HG03460 (cell line): ENCODE data around the gene KRT1.

Experiments
- ATAC-seq: cut with Tn5 transposase; IDR thresholded peaks from one replicate; pipeline ENCODE4 v1.9.1; 2021; ENCODE audit not compliant: unreplicated experiment

The KRT1 gene

DNA sequence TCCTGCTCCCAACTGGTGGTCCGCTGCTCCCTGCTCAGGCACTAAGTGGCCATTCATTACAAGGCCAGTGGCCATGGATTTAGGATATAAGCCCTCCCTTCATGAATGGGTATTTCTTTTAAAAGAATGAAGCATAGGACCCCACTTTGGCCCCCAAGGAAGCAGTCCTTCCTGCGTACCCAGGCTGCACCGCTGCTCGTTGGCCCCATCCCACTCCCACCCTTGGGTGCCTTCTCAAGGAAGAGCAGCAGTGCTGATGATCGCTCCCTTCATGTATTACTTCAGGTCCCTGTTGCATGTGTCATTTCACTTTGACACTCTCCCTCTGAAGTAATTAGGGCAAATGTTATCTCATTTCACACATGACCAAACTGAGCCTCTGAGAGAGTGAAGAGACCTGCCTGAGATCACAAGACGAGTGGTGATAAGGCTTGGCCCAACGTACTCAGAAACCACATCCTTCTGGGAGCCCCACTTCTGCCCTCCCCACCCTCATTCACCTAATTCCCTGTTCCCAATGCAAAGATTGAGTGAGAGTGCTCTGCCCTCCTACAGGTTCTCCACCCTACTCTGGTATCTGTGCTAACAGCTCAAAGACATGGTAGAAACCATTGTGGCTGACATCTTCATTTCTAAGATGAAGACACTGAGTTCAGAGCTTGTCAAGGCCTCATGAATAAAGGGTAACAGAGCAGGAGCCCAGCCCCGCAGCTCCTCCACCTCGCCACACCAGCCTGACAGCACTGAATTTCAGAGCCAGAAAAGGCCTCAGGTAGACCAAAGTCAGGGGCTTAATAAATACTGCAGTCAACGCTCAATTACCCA lies 17.9 kb downstream of the KRT1 start:
- ATAC-seq, result no peak

DNA sequence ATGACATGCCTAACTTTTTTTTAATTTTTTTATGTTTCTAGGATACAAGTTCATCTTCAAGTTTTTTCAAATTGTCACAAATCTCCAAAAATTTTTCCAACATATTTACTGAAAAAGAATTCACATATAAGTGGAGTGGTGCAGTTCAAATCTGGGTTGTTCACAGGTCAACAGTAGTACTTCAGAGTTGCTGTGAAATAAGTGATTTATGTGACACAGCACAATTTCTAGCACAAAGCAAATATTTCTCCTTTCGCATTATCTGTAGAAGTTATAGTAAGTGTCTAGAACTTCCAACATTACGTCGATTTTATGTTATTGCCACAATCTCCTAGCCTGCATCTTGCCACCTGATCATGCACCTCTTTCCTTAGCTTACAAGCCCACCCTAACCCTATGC lies 18.5 kb downstream of the KRT1 start:
- ATAC-seq, result no peak

DNA sequence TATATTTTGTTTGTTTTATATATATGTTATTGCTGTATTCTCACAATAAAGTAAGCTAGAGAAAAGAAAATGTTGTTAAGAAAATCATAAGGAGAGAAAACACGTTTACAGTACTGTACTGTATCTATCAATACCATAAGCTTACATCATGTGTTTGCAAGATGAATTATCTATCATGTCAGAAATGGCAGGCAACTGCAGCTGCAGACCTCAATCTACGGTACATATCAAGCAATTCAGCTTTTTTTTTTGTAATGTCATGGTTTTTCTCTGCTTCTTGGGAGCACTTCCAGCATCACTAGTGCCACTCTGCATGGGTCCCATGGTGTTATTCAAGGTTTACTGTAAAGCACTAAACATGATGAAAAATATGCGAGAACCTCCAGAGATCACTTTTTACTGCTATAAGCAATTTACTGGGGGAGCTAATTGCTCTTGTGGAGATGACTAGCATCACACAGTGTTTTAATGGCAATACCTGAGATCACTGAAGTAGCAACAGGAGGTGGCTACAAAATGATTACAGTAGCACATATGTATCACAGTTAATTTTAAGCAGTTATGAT lies 19.2 kb downstream of the KRT1 start:
- ATAC-seq, result no peak

DNA sequence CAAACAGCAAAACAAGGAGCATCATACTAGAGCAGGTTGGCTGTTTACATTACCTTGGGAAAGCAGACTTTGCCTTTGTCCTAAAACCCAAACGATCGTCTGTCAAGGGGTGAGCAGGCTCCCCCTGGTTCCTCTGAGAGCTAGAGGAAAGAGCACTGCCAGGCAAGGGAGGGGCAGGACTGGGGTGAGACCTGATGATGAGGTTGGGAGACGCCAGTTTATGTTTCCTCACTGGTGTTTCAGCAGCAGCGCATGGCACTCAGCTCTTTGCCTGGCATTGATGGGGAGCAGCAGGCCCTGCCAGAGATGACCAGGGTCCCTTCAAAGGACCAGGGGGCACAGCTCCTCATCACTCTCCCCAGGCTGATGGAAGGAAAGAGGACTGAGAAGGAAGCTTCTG lies 20.3 kb downstream of the KRT1 start:
- ATAC-seq, result no peak

DNA sequence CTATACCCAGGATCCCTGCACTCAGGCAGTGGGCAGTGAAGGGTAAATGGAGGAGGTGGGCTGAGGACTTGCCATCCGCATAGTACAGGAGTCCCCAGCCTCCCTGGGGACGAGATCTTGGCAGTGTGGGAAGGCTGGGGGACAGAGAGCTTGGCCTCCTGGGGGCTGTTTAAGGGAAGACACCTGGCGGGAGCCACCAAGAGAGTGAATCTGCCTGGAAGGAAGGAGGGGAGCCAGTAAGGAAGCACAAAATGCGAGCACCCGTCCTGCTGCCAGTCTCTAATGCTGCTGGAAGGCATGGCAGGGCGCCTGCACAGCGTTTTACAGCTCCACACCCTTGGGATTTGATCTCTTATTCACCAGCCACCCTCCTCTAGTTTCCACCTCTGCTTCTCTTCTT lies 20.8 kb downstream of the KRT1 start:
- ATAC-seq, result no peak

DNA sequence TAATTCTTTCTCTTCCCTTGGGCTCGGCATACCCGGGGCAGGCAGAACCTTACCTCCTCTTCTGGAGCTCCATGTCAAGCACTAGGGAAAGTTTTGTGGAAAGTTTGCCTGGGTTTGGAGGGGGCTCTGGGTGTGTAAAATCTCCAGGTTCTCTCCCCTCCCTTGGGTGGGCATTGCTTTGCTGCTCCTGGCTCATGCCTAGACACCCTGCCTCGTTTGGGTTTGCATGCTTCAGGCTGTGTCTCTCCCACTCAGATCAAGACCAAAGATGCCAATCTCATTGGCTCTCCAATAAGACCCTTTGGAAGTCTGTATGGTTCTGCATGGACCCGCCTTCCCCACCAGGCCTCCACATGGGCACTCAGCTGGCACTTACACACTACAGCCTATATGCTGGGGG lies 22.0 kb downstream of the KRT1 start:
- no peak for ATAC-seq

DNA sequence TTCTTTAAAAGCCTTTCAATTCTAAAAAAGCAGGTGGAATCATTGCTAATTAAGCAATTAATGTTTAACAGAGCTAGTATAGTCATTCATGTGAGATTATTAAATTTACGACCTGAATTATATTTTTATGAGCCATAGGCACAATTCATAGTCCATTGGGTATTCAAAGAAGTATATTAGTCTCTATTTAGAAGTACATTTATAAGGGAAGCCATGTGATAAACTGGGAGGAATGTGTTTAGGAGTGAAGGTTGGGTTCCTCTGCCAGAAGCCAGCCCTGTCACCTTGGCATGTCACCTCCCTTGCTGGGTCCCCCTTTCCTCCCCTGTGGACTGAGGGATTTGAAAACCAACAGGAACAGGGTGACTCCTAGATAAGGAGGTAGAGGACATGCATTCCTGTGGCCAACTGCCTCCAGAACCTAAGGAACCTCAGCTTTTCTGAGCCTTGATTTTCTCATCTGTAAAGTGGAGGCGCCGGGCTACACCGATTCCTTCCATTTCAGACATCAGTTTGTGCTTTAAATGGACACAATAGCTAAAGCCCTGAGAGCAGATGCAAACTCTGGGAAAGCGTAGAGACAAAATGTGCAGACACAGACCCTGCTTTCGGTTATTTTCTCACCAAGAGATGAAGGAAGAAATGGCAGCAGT lies 22.8 kb downstream of the KRT1 start:
- ATAC-seq, result no peak

DNA sequence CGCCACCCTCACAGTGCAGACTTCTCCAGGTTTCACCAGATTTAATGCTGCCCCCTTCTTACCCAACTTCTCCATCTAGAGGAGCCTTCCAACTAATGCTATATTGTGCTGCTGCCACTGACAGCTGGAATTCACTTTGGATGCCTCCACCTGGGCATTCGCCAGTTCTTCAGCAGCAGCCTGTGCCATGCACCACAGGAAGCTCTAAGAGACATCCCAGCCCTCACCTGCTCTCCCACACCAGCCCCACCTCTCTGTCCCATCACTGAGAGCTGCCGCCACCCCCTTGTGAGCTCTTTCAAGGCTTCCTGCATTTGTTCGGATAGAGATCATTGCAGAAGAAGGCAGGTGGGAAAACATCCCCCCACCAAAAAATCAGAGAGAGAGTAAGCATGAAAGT lies 23.6 kb downstream of the KRT1 start:
- no peak for ATAC-seq

DNA sequence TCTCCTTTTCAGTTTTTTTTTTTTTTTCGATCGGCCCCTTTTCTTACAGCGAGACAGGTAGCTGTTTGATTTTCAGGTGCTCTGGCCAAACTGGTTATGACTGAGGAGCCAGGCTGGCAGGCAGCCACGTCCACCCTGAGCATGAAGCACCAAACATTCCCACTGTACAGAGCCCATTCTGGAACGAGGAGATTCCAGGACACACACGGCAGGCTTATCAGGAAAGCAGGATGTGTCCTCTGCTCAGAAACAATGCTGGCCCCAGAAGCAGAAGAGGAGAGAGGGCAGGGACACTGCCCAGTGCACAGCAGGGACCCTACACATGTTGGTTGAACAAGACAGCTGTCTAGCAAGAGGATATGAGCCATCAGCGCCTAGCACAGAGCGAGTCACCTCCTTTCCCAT lies 24.5 kb downstream of the KRT1 start:
- ATAC-seq, result no peak

DNA sequence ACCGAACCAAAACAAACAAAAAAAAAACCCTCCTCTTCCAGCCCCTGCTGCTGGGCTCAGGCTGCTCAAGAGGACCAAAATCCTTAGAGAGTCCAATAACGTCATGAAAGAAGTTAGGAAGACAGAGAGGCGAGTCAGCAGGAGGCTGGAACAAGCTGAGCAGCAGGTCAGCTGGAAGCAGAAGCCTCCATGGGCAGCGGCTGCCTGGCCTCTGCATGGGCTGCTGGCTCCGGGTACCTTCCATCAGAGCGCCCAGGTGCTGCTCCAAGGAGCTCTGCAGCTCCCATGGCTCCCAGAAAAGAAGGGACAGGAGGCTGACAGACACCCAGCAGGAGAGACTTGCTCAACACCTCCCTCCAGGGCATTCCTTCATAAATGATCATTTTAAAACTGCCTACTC lies 25.0 kb downstream of the KRT1 start:
- no peak for ATAC-seq

DNA sequence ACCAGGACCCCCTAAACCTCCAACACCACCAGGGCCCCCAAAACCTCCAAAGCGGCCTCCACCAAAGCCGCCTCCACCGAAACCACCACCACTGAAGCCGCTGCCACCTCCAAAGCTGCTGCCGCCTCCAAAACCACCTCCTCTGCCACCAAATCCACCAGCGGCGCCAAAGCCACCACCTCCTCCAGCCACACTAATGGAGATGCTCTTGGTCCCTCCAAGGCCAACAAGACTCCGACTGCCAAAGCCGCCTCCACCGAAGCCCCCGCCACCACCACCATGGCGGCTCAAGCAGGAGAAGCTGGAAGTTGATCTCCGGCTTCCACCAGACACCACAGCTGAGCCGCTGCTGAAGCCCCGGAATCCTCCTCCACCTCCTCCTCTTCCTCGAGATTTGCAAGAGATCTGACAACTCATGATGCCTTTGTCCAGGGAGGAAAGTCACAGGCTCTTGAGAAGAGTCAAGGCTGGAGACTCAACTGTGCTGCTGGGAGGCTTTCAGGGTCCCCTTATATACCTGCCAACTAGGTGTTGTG lies 28.4 kb downstream of the KRT1 start, which contains the start of gene KRT2:
Gene KRT2 (minus strand): TSS at position 486 of the 536 bp plus-strand sequence. CDS start 69 bp downstream, at position 417.
- no peak for ATAC-seq

DNA sequence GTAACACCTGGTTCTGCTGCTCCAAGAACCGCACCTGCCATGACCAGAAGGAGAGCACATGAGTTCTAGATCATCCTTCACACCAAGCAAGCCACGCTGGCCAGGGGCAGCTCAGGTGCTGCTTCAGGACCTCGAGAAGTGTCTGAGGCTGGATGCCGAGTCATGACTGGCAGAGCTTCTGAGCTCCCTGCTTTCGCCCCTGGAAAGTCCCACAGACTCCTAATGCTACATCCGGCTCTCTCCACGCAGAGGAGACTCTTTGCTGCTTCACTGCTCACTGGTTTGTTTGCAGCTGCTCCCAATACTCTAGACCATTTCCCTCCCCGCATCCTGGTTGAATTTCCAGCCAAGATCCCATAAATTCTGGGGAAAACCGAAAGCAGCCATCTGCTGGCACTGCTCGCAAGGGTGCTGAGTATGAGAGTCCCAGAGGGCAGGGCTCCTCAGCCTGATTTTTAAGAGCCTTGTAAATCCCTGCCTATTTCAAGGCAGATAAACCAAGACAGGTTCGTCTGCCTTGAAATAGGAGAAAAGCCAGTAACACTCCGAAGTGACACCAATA lies 29.6 kb downstream of the KRT1 start:
- no peak for ATAC-seq

DNA sequence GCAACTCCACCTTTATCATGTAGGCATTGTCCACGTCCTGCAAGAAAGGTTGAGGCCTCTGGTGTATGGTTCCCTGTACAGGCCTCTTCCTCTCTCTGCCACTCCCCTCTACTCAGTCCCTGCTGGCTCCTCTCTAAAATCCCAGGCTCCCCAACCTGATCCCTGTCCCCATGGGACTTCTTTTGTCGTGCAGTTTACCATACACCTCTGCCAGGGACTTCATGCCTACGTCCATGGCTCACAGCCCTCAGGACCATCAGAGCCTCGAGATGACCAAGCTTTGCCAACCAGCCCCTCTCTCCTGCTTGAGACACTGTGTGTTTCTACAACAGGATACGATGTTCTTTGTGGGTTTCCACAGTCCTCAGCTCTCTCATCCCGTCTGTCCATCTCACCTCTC lies 31.1 kb downstream of the KRT1 start:
- ATAC-seq, result no peak

DNA sequence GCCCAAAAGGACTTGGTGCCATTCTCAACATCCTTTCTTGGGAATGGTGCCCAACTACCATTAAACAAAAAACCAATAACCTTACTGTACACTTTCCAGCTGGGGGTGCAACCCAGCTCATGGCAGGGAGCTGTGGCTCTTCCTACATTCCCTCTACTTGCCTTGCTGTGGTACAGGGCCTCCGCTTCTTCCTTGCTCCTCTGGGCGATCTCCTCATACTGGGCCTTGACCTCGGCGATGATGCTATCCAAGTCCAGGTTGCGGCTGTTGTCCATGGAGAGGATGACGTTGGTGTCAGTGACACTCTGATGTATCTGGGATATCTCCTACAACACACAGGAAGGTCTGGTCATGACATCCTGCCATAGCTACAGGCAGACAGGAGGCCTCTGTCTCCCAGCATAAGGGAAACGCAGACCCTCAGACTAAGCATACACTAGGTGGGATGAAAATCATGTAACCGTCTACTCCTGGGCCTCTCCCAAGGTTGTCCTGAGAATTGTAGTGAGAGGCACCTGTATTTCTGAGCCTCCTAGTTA lies 32.1 kb downstream of the KRT1 start:
- no peak for ATAC-seq

DNA sequence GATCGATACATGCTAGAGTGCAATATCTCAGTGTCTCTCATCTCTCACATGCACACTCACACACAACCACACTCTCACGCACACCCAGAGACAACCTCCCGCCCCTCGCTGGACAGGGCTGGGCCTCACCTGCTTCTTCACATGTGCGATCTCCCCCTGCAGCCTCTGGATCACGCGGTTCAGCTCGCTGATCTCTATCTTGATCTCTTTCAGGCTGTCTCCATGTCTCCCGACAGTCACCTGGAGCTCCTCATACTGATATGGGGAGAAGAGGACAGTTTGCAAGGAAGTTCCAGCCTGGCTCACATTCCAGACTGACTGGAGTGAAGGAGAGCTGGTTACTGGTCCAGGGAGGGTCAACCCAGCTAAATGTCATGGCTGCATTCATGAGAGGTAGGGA lies 32.6 kb downstream of the KRT1 start:
- no peak for ATAC-seq

DNA sequence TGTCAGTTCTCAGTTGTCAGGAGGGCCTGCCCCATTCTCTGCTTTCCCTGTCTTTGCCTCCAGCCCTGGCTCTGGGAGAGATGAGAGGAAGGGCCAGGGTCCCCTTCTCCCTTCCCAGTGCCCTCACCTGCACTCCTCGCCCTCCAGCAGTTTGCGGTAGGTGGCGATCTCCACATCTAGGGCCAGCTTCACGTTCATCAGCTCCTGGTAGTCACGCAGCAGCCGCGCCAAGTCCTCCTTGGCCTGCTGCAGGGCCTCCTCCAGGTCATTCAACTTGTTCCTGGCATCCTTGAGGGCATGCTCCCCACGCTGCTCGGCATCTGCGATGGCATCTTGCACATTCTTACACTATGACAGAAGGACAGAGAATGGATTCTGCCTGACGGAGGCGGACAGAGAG lies 33.6 kb downstream of the KRT1 start:
- ATAC-seq, result no peak

DNA sequence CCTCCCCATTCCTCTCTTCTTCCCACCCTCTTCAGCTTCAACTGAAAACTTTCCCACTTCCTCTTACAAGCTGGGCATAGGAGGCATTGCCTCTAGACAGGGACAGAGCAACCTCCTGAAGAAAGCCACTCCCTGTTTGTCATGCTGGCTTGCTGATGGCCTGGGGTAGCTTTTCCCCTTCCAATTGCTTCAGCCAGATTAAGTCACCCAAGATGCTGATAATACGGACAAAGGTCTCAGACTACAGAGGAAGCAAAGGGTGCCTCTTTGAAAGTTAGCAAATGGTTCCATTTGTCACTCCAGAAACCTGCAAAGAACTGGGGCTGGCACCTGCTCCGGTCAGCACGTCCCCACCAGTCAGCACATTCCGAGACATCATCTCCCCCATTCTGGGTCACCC lies 34.2 kb downstream of the KRT1 start:
- ATAC-seq, result no peak

DNA sequence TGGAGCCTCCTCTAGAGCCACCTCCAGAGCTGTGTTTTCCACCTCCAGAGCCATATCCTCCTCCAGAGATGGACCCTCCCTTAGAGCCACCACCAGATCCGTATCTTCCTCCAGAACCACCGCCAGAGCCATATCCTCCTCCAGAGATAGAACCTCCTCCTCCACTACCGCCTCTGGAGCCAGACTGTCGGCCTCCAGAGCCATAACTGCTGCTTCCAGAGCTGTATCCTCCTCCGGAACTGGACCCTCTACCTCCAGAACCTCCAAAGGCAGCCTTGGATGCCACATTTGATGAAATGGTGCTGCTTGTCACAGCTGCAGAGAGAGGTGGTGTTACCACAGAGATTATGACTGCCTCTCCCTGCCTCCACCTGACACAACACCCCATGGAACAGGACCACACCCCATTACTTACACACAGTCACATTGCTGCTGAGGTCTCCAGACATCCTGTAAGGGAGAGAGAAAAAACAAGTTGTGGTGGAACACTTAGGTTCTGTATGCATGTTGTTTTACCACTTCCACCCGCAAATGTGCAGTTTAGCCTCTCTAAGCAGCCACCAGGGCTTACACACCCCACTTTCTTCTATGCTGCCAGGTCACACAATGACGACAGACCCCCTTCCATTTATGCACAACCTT lies 35.0 kb downstream of the KRT1 start:
- no peak for ATAC-seq

DNA sequence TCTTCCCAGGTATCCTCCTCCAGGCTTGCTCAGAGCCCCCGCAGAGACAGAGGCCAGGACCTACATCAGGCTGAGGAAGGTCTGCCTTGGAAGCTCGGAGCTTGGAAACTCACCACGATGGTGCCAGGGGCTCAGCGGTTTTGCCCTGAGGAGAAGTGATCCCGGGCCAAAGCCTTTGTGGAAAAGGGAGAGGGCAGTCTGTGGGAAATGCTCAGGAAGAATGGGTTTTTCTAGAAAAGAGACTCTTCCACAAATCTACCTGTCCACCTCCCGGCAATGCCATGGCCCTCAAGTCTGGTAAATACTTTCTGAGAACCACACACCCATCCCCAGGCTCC lies 36.2 kb downstream of the KRT1 start:
- no peak for ATAC-seq

DNA sequence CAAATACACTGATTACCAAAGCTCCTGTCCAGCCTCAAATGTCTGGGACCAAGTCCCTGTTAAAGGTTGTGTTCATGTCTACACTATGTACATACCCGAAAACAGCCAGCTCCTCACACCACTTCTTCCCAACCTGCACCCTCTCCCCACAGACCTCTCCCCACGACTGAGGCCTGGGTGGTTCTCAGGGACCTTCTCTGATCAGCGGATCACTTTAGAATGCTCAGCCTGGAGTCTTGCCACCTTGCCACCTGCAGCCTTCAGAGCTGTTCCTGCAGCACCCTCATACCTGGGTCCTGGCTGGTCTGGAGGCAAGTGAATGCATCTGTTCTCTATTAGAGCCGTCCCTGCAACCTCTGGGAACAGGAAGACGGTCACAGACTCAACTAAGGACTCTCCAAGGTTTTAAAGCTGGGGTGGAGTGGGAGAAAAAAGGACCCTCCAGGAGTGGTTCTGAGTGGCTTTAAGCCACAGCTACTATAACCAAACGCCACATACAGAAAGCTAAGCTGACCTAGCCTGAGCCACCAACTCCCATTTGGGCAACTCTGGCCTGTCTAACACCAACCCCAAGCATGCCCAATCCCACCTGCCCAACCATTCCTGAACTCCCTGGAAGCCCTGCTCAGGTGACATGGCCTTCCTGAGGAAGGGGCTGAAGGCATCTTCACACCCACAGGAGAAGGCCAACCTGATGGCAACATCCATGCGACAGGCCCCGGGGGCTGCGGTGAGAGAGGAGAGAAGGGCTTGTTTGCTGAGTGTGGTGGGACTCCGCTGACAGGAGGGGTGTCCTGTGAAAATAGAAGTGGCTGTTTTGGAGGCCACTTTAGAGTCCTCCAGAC lies 36.8 kb downstream of the KRT1 start:
- no peak for ATAC-seq
